HEK293 (cell line): Measurements from ENCODE around the gene CASZ1.

Experiments
- BCL11A ChIP-seq: fragments of 450-650 bp; formaldehyde crosslinking; IDR thresholded peaks from 2 replicates; pipeline ENCODE4 v1.5.1; 2016; ENCODE audit warnings: low read depth, missing biosample characterization, missing genetic modification characterization
- CTCF ChIP-seq: fragments of 450-650 bp; formaldehyde crosslinking; IDR thresholded peaks from 2 replicates; pipeline ENCODE4 v1.5.1; 2016; ENCODE audit warnings: missing biosample characterization, missing genetic modification characterization
- GFI1B ChIP-seq: fragments of 450-650 bp; formaldehyde crosslinking; IDR thresholded peaks from 2 replicates; pipeline ENCODE4 v1.5.1; 2016; ENCODE audit warnings: missing biosample characterization, missing genetic modification characterization
- GLIS2 ChIP-seq: fragments of 450-650 bp; formaldehyde crosslinking; IDR thresholded peaks from 2 replicates; pipeline ENCODE4 v1.5.1; 2016; ENCODE audit warnings: missing biosample characterization, missing genetic modification characterization
- HOXD13 ChIP-seq: sonication (generic); formaldehyde crosslinking; IDR thresholded peaks from 2 replicates; pipeline ENCODE4 v1.8.0; 2022; ENCODE audit warnings: missing genetic modification reagents, borderline replicate concordance
- KLF16 ChIP-seq: fragments of 450-650 bp; formaldehyde crosslinking; IDR thresholded peaks from 2 replicates; pipeline ENCODE4 v1.5.1; 2017; ENCODE audit warnings: missing biosample characterization, missing genetic modification characterization
- REST ChIP-seq: fragments of 450-650 bp; formaldehyde crosslinking; IDR thresholded peaks from 2 replicates; pipeline ENCODE4 v1.5.1; 2016; ENCODE audit warnings: missing biosample characterization, missing genetic modification characterization
- SP3 ChIP-seq: fragments of 450-650 bp; formaldehyde crosslinking; IDR thresholded peaks from 2 replicates; pipeline ENCODE4 v1.5.1; 2016; ENCODE audit warnings: missing biosample characterization, missing genetic modification characterization
- YY1 ChIP-seq: fragments of 450-650 bp; formaldehyde crosslinking; IDR thresholded peaks from 2 replicates; pipeline ENCODE4 v1.5.1; 2018; ENCODE audit warnings: missing biosample characterization, missing genetic modification characterization
- ZNF121 ChIP-seq: fragments of 450-650 bp; formaldehyde crosslinking; IDR thresholded peaks from 2 replicates; pipeline ENCODE4 v1.5.1; 2016; ENCODE audit warnings: missing biosample characterization, missing genetic modification characterization
- ZNF248 ChIP-seq: fragments of 450-650 bp; formaldehyde crosslinking; IDR thresholded peaks from 2 replicates; pipeline ENCODE4 v1.5.1; 2017; ENCODE audit warnings: missing biosample characterization, missing genetic modification characterization
- ZNF639 ChIP-seq: fragments of 450-650 bp; formaldehyde crosslinking; IDR thresholded peaks from 2 replicates; pipeline ENCODE4 v1.5.1; 2016; ENCODE audit warnings: missing biosample characterization, missing genetic modification characterization
- ZNF707 ChIP-seq: fragments of 450-650 bp; formaldehyde crosslinking; IDR thresholded peaks from 2 replicates; pipeline ENCODE4 v1.5.1; 2016; ENCODE audit warnings: missing biosample characterization, missing genetic modification characterization
- ZNF747 ChIP-seq: fragments of 450-650 bp; formaldehyde crosslinking; IDR thresholded peaks from 2 replicates; pipeline ENCODE4 v1.5.1; 2016; ENCODE audit warnings: missing biosample characterization, missing genetic modification characterization

GRCh38 chr1:10608690-10609089 lies 187.8 kb downstream of the CASZ1 start:
- TF ChIP-seq CTCF (tag by site-specific recombination) (no peak), GFI1B (tag by site-specific recombination) (no peak), SP3 (tag by site-specific recombination) (no peak), ZNF121 (tag by site-specific recombination) (no peak), ZNF707 (tag by site-specific recombination) (no peak), ZNF747 (tag by site-specific recombination) (no peak), BCL11A (no peak), YY1 (tag by site-specific recombination) (no peak), REST (tag by site-specific recombination) (no peak), KLF16 (tag by site-specific recombination) (no peak), ZNF248 (no peak), GLIS2 (no peak), HOXD13 (CRISPR knock-in tag) (no peak), ZNF639 (tag by site-specific recombination) (no peak)
